Fibroblast of skin of left biceps (primary cell): ENCODE results near the gene GHRH.
A peak's percentile ranks its signal among the peaks of the same experiment; 100 is the strongest.

Experiments used
- DNase-seq, 2 experiments: peaks; one replicate each; pipeline ENCODE4 v3.0.0-alpha.2; 2013; ENCODE audit warnings: low read depth in 2 of 2

GHRH gene

DNA sequence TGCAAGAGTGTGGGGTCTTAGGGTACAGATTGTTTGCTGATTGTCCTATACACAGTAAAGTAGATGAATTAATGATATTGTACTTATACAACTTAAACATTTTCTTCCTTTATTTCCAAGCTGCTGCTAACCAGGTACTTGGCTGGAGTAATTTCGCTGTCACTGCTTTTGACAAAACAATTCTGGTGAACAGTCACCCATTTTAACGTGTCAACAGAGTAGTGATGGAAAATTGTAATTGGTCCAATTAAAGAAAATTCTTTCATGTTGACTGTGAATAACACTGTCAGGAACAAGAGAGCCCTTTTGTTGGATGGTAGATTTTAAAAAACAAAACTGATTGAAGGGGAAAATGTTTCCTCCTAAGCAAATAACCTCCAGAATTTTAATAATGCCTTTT is 55.8 kb downstream of the GHRH start:
- DNase-seq = no peak

DNA sequence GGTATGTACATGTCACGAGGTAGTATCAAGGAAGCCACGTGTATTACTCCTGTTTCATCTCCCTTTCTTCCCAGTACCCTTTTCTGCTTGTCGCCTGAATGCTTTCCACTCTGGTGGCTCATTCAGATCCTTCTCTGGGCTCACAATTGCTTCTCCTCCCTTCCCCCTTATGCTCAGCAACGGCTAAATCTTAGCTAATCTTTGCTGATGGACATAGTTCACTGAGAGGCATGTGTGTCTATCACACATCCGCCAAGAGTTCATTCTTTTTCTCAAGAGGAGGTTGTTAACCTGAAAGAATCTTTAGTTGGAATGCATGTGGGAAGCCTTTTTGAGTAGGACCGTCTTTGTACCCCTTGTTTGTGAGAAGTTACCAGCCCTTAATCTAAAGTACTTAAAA is 56.5 kb downstream of the GHRH start:
- no peak for DNase-seq

DNA sequence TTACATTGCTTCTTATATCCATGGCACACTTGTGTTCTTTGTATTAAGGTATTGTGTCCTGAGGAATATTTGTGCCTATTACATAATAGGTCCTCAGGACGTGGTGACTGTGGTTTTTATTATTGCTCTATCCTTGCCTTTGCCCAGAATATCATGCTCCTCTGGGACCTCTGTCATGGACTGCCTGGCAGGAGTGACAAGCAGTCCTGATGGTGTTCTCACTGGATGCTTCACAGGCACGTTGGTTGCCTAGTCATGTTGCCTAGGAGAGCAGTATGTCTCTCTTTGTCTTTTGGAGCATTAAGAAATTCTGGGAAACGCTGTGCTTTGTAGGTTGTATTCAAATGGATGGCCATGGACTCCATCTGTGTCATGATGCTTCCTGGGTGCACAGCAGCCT is 57.6 kb downstream of the GHRH start:
- no peak for DNase-seq

- DNase-seq = peak; percentile 92 to 94
Measured at GRCh38 chr20:37202267-37202943, 59.2 kb downstream of the GHRH start.

DNA sequence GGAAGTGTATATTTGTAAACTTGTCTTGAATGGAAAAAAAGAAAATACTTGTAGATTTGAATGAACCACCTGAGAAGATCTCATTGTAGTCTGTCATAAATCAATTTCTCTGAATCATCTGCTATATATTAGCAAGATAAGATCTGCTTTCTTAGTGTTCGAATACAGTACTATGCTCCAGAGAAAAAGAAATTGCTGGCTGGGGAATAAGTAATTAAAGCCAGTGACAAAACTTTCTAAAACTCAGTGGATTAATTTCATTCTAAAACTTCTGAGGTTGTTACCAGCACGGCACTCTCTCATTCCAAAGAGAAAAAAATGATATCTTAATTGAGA is 59.8 kb downstream of the GHRH start:
- DNase-seq = no peak
